Astrocyte of the spinal cord (primary cell): Measurements from ENCODE around the gene TMPRSS13.
"Not testable (repeated sequence)": the region's sequence is repeated elsewhere in the genome, so short reads cannot be mapped to it uniquely, and the experiment has no call there.

Experiments
- DNase-seq: peaks from one replicate; pipeline ENCODE4 v3.0.0; 2011; ENCODE audit warnings: low read depth, low spot score
- H3K4me3 ChIP-seq: 2 replicates; pipeline ENCODE4 v1.5.1; 2011; ENCODE audit warnings: low read depth, mild to moderate bottlenecking, low read length, moderate library complexity
- CTCF ChIP-seq: IDR thresholded peaks from 2 replicates; pipeline ENCODE4 v1.5.1; 2012; ENCODE audit warnings: low read depth, mild to moderate bottlenecking, low read length, inconsistent platforms
- in situ Hi-C: cut with HindIII; loops from 2 replicates; pipeline ENCODE4 v1.10.0; 2017; ENCODE audit warnings: low sequenced_read_pairs

The TMPRSS13 gene

GRCh38 chr11:117950301-117950700 is 21.1 kb upstream of the TMPRSS13 start:
- no peak overlapping the region for H3K4me3 ChIP-seq
- TF ChIP-seq CTCF, result peak; percentile 15
- DNase-seq, result no peak
- in situ Hi-C loops, result no loop called here

GRCh38 chr11:117949062-117949461 is 19.9 kb upstream of the TMPRSS13 start:
- H3K4me3 ChIP-seq, result no peak overlapping the region
- in situ Hi-C loops, result no loop called here
- no peak for TF ChIP-seq CTCF

GRCh38 chr11:117948466-117948865 is 19.3 kb upstream of the TMPRSS13 start:
- H3K4me3 ChIP-seq, DNase-seq, in situ Hi-C loops: not testable (repeated sequence)

More at GRCh38 chr11:117949062-117949461, 19.9 kb upstream of the TMPRSS13 start:
- no peak for DNase-seq

- DNase-seq, in situ Hi-C loops, H3K4me3 ChIP-seq: not testable (repeated sequence)
Observed at GRCh38 chr11:117947751-117948150, 18.5 kb upstream of the TMPRSS13 start.

GRCh38 chr11:117946842-117947526 is 17.8 kb upstream of the TMPRSS13 start:
- DNase-seq, result peak; percentile 86
- in situ Hi-C loops, result no loop called here
- H3K4me3 ChIP-seq, result no peak overlapping the region
- peak; percentile 97 for TF ChIP-seq CTCF

- no peak for DNase-seq
- H3K4me3 ChIP-seq, result no peak overlapping the region
- no peak for TF ChIP-seq CTCF
- in situ Hi-C loops, result no loop called here
Observed at GRCh38 chr11:117946156-117946841, 17.1 kb upstream of the TMPRSS13 start.

- in situ Hi-C loops, result no loop called here
- no peak overlapping the region for H3K4me3 ChIP-seq
- DNase-seq, result no peak
- no peak for TF ChIP-seq CTCF
Observed at GRCh38 chr11:117945047-117945810, 16.0 kb upstream of the TMPRSS13 start.
